WTC11 (cell line): ENCODE measurements around the gene ACMSD. TPM values are rescaled to one million over a fixed set of nuclear protein-coding genes. Genes with fewer than 3 reads are reported as not detected.

Experiments
- ATAC-seq: fragments of 200-7000 bp; cut with Tn5 transposase; 2 replicates; pipeline ENCODE4 v1.10.0; 2021; ENCODE audit warnings: mild to moderate bottlenecking, moderate library complexity
- CTCF ChIA-PET: fragments of 300-600 bp; sonication (Branson Sonifier 250); formaldehyde crosslinking; loops from one replicate; lab custom pipeline; 2021; ENCODE audit warnings: antibody characterized with exemption; lab: Charles Lee
- POLR2A ChIA-PET: fragments of 350-600 bp; sonication (Branson Sonifier 250); formaldehyde crosslinking; loops from one replicate; lab custom pipeline; 2021; ENCODE audit warnings: antibody characterized with exemption; lab: Charles Lee
- DNase-seq: peaks from one replicate; pipeline ENCODE4 v3.0.0; 2021; ENCODE audit warnings: low spot score
- H3K27ac Mint-ChIP-seq: 2 replicates; pipeline ENCODE4 v1.8.0; 2021; ENCODE audit warnings: mixed read lengths
- H3K27me3 Mint-ChIP-seq: 2 replicates; pipeline ENCODE4 v1.8.0; 2021; ENCODE audit warnings: low read depth, mild to moderate bottlenecking, moderate library complexity, mixed read lengths
- H3K36me3 Mint-ChIP-seq: 2 replicates; pipeline ENCODE4 v1.8.0; 2021; ENCODE audit warnings: mixed read lengths
- H3K4me1 Mint-ChIP-seq: 2 replicates; pipeline ENCODE4 v1.8.0; 2022; ENCODE audit warnings: mixed read lengths
- H3K4me3 Mint-ChIP-seq: 2 replicates; pipeline ENCODE4 v1.8.0; 2021; ENCODE audit warnings: mild to moderate bottlenecking, moderate library complexity, mixed read lengths
- H3K9me3 Mint-ChIP-seq: 2 replicates; pipeline ENCODE4 v1.8.0; 2021; ENCODE audit warnings: mixed read lengths
- AFF4 ChIP-seq: sonication (generic); formaldehyde crosslinking; IDR thresholded peaks from 2 replicates; pipeline ENCODE4 v1.8.1; 2023; ENCODE audit warnings: mild to moderate bottlenecking, missing genetic modification reagents, borderline replicate concordance
- CDX4 ChIP-seq: fragments of 250-450 bp; sonication (Bioruptor Pico); IDR thresholded peaks from 2 replicates; pipeline ENCODE4 v1.9.0; 2021; ENCODE audit warnings: moderate library complexity, mild to moderate bottlenecking, inconsistent platforms, borderline replicate concordance
- E2F4 ChIP-seq: sonication (generic); formaldehyde crosslinking; IDR thresholded peaks from 2 replicates; pipeline ENCODE4 v1.8.1; 2022; ENCODE audit warnings: low read depth, mild to moderate bottlenecking, moderate library complexity, missing genetic modification reagents, borderline replicate concordance
- E2F5 ChIP-seq: sonication (generic); formaldehyde crosslinking; IDR thresholded peaks from 2 replicates; pipeline ENCODE4 v1.8.1; 2022; ENCODE audit warnings: mild to moderate bottlenecking, moderate library complexity, missing genetic modification reagents
- ELF4 ChIP-seq: sonication (generic); formaldehyde crosslinking; IDR thresholded peaks from 2 replicates; pipeline ENCODE4 v1.8.1; 2022; ENCODE audit warnings: low read depth, mild to moderate bottlenecking, moderate library complexity, missing genetic modification reagents
- ERG ChIP-seq: fragments of 250-450 bp; sonication (Bioruptor Pico); IDR thresholded peaks from 2 replicates; pipeline ENCODE4 v1.8.0; 2021; ENCODE audit warnings: mild to moderate bottlenecking
- ESRRA ChIP-seq: sonication (generic); formaldehyde crosslinking; IDR thresholded peaks from 2 replicates; pipeline ENCODE4 v1.8.1; 2022; ENCODE audit warnings: mild to moderate bottlenecking, missing genetic modification reagents, borderline replicate concordance
- GTF2I ChIP-seq: fragments of 250-450 bp; sonication (Bioruptor Pico); conservative IDR thresholded peaks from 2 replicates; pipeline ENCODE4 v1.4.0; 2021; ENCODE audit warnings: mild to moderate bottlenecking
- JAZF1 ChIP-seq: fragments of 250-450 bp; sonication (Bioruptor Pico); IDR thresholded peaks from 2 replicates; pipeline ENCODE4 v1.9.0; 2021; ENCODE audit warnings: moderate library complexity, mild to moderate bottlenecking, inconsistent platforms
- KAT7 ChIP-seq: sonication (generic); formaldehyde crosslinking; IDR thresholded peaks from 2 replicates; pipeline ENCODE4 v1.8.1; 2023; ENCODE audit warnings: missing genetic modification reagents, mild to moderate bottlenecking, borderline replicate concordance
- MAX ChIP-seq: sonication (generic); formaldehyde crosslinking; IDR thresholded peaks from 2 replicates; pipeline ENCODE4 v1.8.0; 2022; ENCODE audit warnings: mild to moderate bottlenecking, missing genetic modification reagents
- MLX ChIP-seq: sonication (generic); formaldehyde crosslinking; IDR thresholded peaks from 2 replicates; pipeline ENCODE4 v1.8.1; 2023; ENCODE audit warnings: mild to moderate bottlenecking, missing genetic modification reagents, moderate library complexity
- MXD4 ChIP-seq: fragments of 250-450 bp; sonication (Bioruptor Pico); IDR thresholded peaks from 2 replicates; pipeline ENCODE4 v1.8.0; 2021; ENCODE audit warnings: mild to moderate bottlenecking, moderate library complexity, borderline replicate concordance
- MYBL2 ChIP-seq: sonication (generic); formaldehyde crosslinking; IDR thresholded peaks from 2 replicates; pipeline ENCODE4 v1.8.1; 2023; ENCODE audit warnings: mild to moderate bottlenecking, moderate library complexity, missing genetic modification reagents
- NFE2L1 ChIP-seq: sonication (generic); formaldehyde crosslinking; IDR thresholded peaks from 2 replicates; pipeline ENCODE4 v1.8.1; 2023; ENCODE audit warnings: missing genetic modification reagents
- NFYB ChIP-seq: sonication (generic); formaldehyde crosslinking; conservative IDR thresholded peaks from 2 replicates; pipeline ENCODE4 v1.8.0; 2022; ENCODE audit warnings: low read depth, missing genetic modification reagents
- NR1H2 ChIP-seq: sonication (generic); formaldehyde crosslinking; IDR thresholded peaks from 2 replicates; pipeline ENCODE4 v1.9.0; 2021; ENCODE audit warnings: mild to moderate bottlenecking, moderate library complexity, missing genetic modification reagents
- RELA ChIP-seq: sonication (generic); formaldehyde crosslinking; IDR thresholded peaks from 2 replicates; pipeline ENCODE4 v1.8.1; 2022; ENCODE audit warnings: missing genetic modification reagents, mild to moderate bottlenecking, borderline replicate concordance
- RORB ChIP-seq: fragments of 250-450 bp; sonication (Bioruptor Pico); IDR thresholded peaks from 2 replicates; pipeline ENCODE4 v1.9.0; 2021; ENCODE audit warnings: mild to moderate bottlenecking
- SP1 ChIP-seq: sonication (generic); formaldehyde crosslinking; conservative IDR thresholded peaks from 2 replicates; pipeline ENCODE4 v1.8.1; 2022; ENCODE audit warnings: missing genetic modification reagents
- ZBTB21 ChIP-seq: sonication (generic); formaldehyde crosslinking; IDR thresholded peaks from 2 replicates; pipeline ENCODE4 v1.8.1; 2023; ENCODE audit warnings: mild to moderate bottlenecking, missing genetic modification reagents, borderline replicate concordance
- ZNF138 ChIP-seq: sonication (generic); formaldehyde crosslinking; conservative IDR thresholded peaks from 2 replicates; pipeline ENCODE4 v1.8.1; 2022; ENCODE audit warnings: mild to moderate bottlenecking, moderate library complexity, missing genetic modification reagents
- ZNF396 ChIP-seq: fragments of 250-450 bp; sonication (Bioruptor Pico); IDR thresholded peaks from 2 replicates; pipeline ENCODE4 v1.8.0; 2021; ENCODE audit warnings: mild to moderate bottlenecking, moderate library complexity, borderline replicate concordance
- total RNA-seq: library from RNA; stranded (reverse); gene quantifications from 3 replicates; pipeline ENCODE4 v1.2.3, GENCODE V29; 2021

The ACMSD gene
- total RNA-seq, 1 experiment from 2014 or later = not detected

- no peak overlapping the region for H3K4me3 Mint-ChIP-seq
- no peaks in the 10 kb centered on the region for H3K27me3 Mint-ChIP-seq
- POLR2A ChIA-PET = no interaction called here
- H3K4me1 Mint-ChIP-seq = no peaks in the 10 kb centered on the region
- no peak overlapping the region for H3K27ac Mint-ChIP-seq
- no peaks in the 10 kb centered on the region for H3K36me3 Mint-ChIP-seq
- TF ChIP-seq GTF2I (CRISPR knock-in tag) = no peak
- TF ChIP-seq E2F4 (CRISPR knock-in tag) = no peak
- TF ChIP-seq RELA (CRISPR knock-in tag) = no peak
- no peak for TF ChIP-seq NFE2L1 (CRISPR knock-in tag)
- TF ChIP-seq KAT7 (CRISPR knock-in tag) = no peak
- TF ChIP-seq RORB (CRISPR knock-in tag) = no peak
- no peak for TF ChIP-seq ZNF396
- no peak for TF ChIP-seq CDX4 (CRISPR knock-in tag)
- TF ChIP-seq, all 79 proteins: peak for 0
- ATAC-seq (no peak), DNase-seq (no peak)
- peaks cover 13% of the 10 kb centered on the region for H3K9me3 Mint-ChIP-seq
- CTCF ChIA-PET = no interaction called here
These were observed 34.7 kb downstream of the ACMSD start for GRCh38 chr2:134873152-134873551.

- Mint-ChIP-seq H3K27me3 (no peaks in the 10 kb centered on the region), H3K4me1 (no peaks in the 10 kb centered on the region), H3K4me3 (no peak overlapping the region), H3K36me3 (peaks cover 6% of the 10 kb centered on the region), H3K27ac (no peak overlapping the region), H3K9me3 (peaks cover 29% of the 10 kb centered on the region)
- ATAC-seq = no peak
- ChIA-PET CTCF (interaction anchor here (0.7 to 1.1 kb wide), 2 partner anchors 113 to 415 kb away, joined by 3 read pairs; no protein-coding TSS in a partner anchor), POLR2A (no interaction called here)
- DNase-seq = no peak
- TF ChIP-seq E2F5 (CRISPR knock-in tag) = no peak
- no peak for TF ChIP-seq AFF4 (CRISPR knock-in tag)
- TF ChIP-seq ESRRA (CRISPR knock-in tag) = no peak
- no peak for TF ChIP-seq MAX (CRISPR knock-in tag)
- TF ChIP-seq NR1H2 (CRISPR knock-in tag) = no peak
- TF ChIP-seq ELF4 (CRISPR knock-in tag) = no peak
- TF ChIP-seq MYBL2 (CRISPR knock-in tag) = no peak
- TF ChIP-seq ERG (CRISPR knock-in tag) = no peak
- no peak for TF ChIP-seq MLX (CRISPR knock-in tag)
- no peak for TF ChIP-seq ZNF138 (CRISPR knock-in tag)
- no peak for TF ChIP-seq NFYB (CRISPR knock-in tag)
- no peak for TF ChIP-seq ZBTB21 (CRISPR knock-in tag)
- TF ChIP-seq SP1 = no peak
- TF ChIP-seq JAZF1 (CRISPR knock-in tag) = no peak
- TF ChIP-seq MXD4 (CRISPR knock-in tag) = no peak
- no peak for TF ChIP-seq GTF2I (CRISPR knock-in tag)
These were observed 36.9 kb downstream of the ACMSD start for GRCh38 chr2:134875309-134875708.
